HCT116 (cell line): Measurements from ENCODE around the gene PDZRN4. TPM values are rescaled to one million over a fixed set of nuclear protein-coding genes. Genes with fewer than 3 reads are reported as not detected.

ENCODE experiments used
- ATAC-seq: fragments of 200-7000 bp; cut with Tn5 transposase; 2 replicates; pipeline ENCODE4 v1.9.1; 2020; ENCODE audit warnings: mild to moderate bottlenecking, moderate library complexity
- BruUV-seq: library from RNA; stranded (reverse); fragments of 400-500 nt; replicated peaks from 2 replicates; lab custom pipeline; 2021; lab: Mats Ljungman, UMichigan
- CTCF ChIA-PET: fragments of 300-600 bp; sonication (Branson Sonifier 250); formaldehyde crosslinking; loops from one replicate; lab custom pipeline; 2021; ENCODE audit warnings: antibody characterized with exemption; lab: Charles Lee
- POLR2A ChIA-PET: fragments of 300-600, 350-600 bp; sonication (Branson Sonifier 250); formaldehyde crosslinking; loops from one replicate; lab custom pipeline; 2021; ENCODE audit warnings: antibody characterized with exemption; lab: Charles Lee
- RAD21 ChIA-PET, 2 experiments: fragments of 300-600 bp; sonication (Branson Sonifier 250); formaldehyde crosslinking; loops; one replicate each; lab custom pipeline; 2023; ENCODE audit warnings: low total read pairs in 2 of 2; ENCODE audit not compliant: uncharacterized antibody in 2 of 2, unreplicated experiment in 2 of 2, low non-redundant PET in 1 of 2; lab: Charles Lee
- DNase-seq: peaks from one replicate; pipeline ENCODE4 v3.0.0-alpha.2; 2010; ENCODE audit warnings: low read depth, low spot score
- H2AFZ ChIP-seq: fragments of 200-600 bp; shearing (Covaris generic), sonication (generic); 2 replicates; pipeline ENCODE4 v1.6.1; 2017; ENCODE audit warnings: low read depth, mixed run types, mixed read lengths, antibody characterized with exemption, low read length; ENCODE audit not compliant: poor library complexity, severe bottlenecking
- H3K27ac ChIP-seq: 2 replicates; pipeline ENCODE4 v1.5.1; 2012; ENCODE audit warnings: low read depth, low read length
- H3K27me3 ChIP-seq: fragments of 200-600 bp; sonication (generic); 2 replicates; pipeline ENCODE4 v1.6.1; 2016; ENCODE audit warnings: mixed run types, low read length, mixed read lengths; ENCODE audit not compliant: insufficient read depth
- H3K36me3 ChIP-seq, 2 experiments: fragments of 200-500 bp in 1 of 2; fragments of 200-600 bp in 1 of 2; sonication (Bioruptor generic) in 1 of 2; sonication (generic) in 1 of 2; 2 replicates each; pipeline versions ENCODE4 v1.5.1 to v1.6.1; 2014 to 2016; ENCODE audit warnings: low read length in 2 of 2, inconsistent platforms in 1 of 2, mixed read lengths in 1 of 2, mixed run types in 1 of 2; ENCODE audit not compliant: insufficient read depth in 2 of 2, control insufficient read depth in 1 of 2
- H3K4me1 ChIP-seq, 2 experiments: fragments of 200-600 bp in 1 of 2; sonication (generic) in 1 of 2; 2 replicates each; pipeline versions ENCODE4 v1.5.1 to v1.6.1; 2012 to 2017; ENCODE audit warnings: low read length in 2 of 2, inconsistent platforms in 1 of 2, mild to moderate bottlenecking in 1 of 2, mixed read lengths in 1 of 2, mixed run types in 1 of 2, moderate library complexity in 1 of 2; ENCODE audit not compliant: insufficient read depth in 2 of 2, control insufficient read depth in 1 of 2
- H3K4me2 ChIP-seq: fragments of 200-600 bp; sonication (generic); 2 replicates; pipeline ENCODE4 v1.6.1; 2017; ENCODE audit warnings: mixed run types, low read length, mixed read lengths
- H3K4me3 ChIP-seq, 2 experiments: fragments of 200-600 bp in 1 of 2; sonication (generic) in 1 of 2; replicated peaks in 1 of 2; 2 replicates each; pipeline ENCODE4 v1.5.1; 2011 to 2016; ENCODE audit warnings: low read length in 2 of 2, control low read depth in 1 of 2, low read depth in 1 of 2, mild to moderate bottlenecking in 1 of 2, mixed read lengths in 1 of 2, mixed run types in 1 of 2
- H3K79me2 ChIP-seq: fragments of 200-600 bp; sonication (generic); 2 replicates; pipeline ENCODE4 v1.6.1; 2017; ENCODE audit warnings: mild to moderate bottlenecking, mixed run types, low read length, moderate library complexity, mixed read lengths; ENCODE audit not compliant: insufficient read depth
- H3K9ac ChIP-seq: fragments of 200-600 bp; sonication (generic); 2 replicates; pipeline ENCODE4 v1.6.1; 2016; ENCODE audit warnings: low read length, mixed read lengths
- H3K9me2 ChIP-seq: fragments of 200-600 bp; sonication (generic), shearing (Covaris generic); 2 replicates; pipeline ENCODE4 v1.6.1; 2017; ENCODE audit warnings: mixed run types, mild to moderate bottlenecking, moderate library complexity; ENCODE audit not compliant: insufficient read depth
- H3K9me3 ChIP-seq, 2 experiments: fragments of 200-500 bp in 1 of 2; fragments of 200-600 bp in 1 of 2; sonication (Bioruptor generic) in 1 of 2; sonication (generic) in 1 of 2; 2 replicates each; pipeline ENCODE4 v1.6.1; 2014 to 2017; ENCODE audit warnings: low read length in 2 of 2, mixed read lengths in 2 of 2, inconsistent platforms in 1 of 2, low read depth in 1 of 2, mild to moderate bottlenecking in 1 of 2, mixed run types in 1 of 2, moderate library complexity in 1 of 2; ENCODE audit not compliant: control insufficient read depth in 1 of 2, insufficient read depth in 1 of 2
- H4K20me1 ChIP-seq: fragments of 200-600 bp; sonication (generic), shearing (Covaris generic); 2 replicates; pipeline ENCODE4 v1.6.1; 2017; ENCODE audit warnings: mixed run types, mild to moderate bottlenecking, moderate library complexity; ENCODE audit not compliant: insufficient read depth
- ATF3 ChIP-seq: IDR thresholded peaks from 2 replicates; pipeline ENCODE4 v1.6.1; 2012
- CBX3 ChIP-seq: IDR thresholded peaks from 2 replicates; pipeline ENCODE4 v1.6.1; 2012; ENCODE audit warnings: low read depth
- CEBPB ChIP-seq: IDR thresholded peaks from 2 replicates; pipeline ENCODE4 v1.6.1; 2012; ENCODE audit warnings: low read depth
- CTCF ChIP-seq, 3 experiments: fragments of 200-600 bp in 1 of 3; sonication (generic) in 1 of 3; IDR thresholded peaks in 2 of 3; conservative IDR thresholded peaks in 1 of 3; 2 replicates each; pipeline ENCODE4 v1.5.1; 2012 to 2017; ENCODE audit warnings: low read depth in 2 of 3, low read length in 2 of 3, antibody characterized with exemption in 1 of 3, borderline replicate concordance in 1 of 3, control low read depth in 1 of 3, mild to moderate bottlenecking in 1 of 3, mixed read lengths in 1 of 3, mixed run types in 1 of 3, moderate library complexity in 1 of 3; ENCODE audit not compliant: insufficient read depth in 1 of 3
- EGR1 ChIP-seq: IDR thresholded peaks from 2 replicates; pipeline ENCODE4 v1.6.1; 2012; ENCODE audit warnings: low read depth
- ELF1 ChIP-seq: IDR thresholded peaks from 2 replicates; pipeline ENCODE4 v1.6.1; 2012; ENCODE audit warnings: low read depth, borderline replicate concordance
- EZH2 ChIP-seq: fragments of 200-600 bp; sonication (generic); IDR thresholded peaks from 2 replicates; pipeline ENCODE4 v1.6.1; 2017; ENCODE audit warnings: antibody characterized with exemption, mixed run types
- EZH2phosphoT487 ChIP-seq: fragments of 200-600 bp; IDR thresholded peaks from 2 replicates; pipeline ENCODE4 v1.6.1; 2018; ENCODE audit warnings: antibody characterized with exemption, borderline replicate concordance
- JUND ChIP-seq: IDR thresholded peaks from 2 replicates; pipeline ENCODE4 v1.6.1; 2012
- MAX ChIP-seq: IDR thresholded peaks from 2 replicates; pipeline ENCODE4 v1.6.1; 2012
- POLR2A ChIP-seq: IDR thresholded peaks from 2 replicates; pipeline ENCODE4 v1.7.0; 2011; ENCODE audit warnings: borderline replicate concordance; ENCODE audit not compliant: insufficient read depth, insufficient read length; ENCODE audit errors: extremely low read depth
- RAD21 ChIP-seq: IDR thresholded peaks from 2 replicates; pipeline ENCODE4 v1.6.1; 2012; ENCODE audit warnings: low read depth, mild to moderate bottlenecking
- SP1 ChIP-seq: IDR thresholded peaks from 2 replicates; pipeline ENCODE4 v1.6.1; 2012; ENCODE audit warnings: low read depth
- SRF ChIP-seq: IDR thresholded peaks from 2 replicates; pipeline ENCODE4 v1.6.1; 2012; ENCODE audit warnings: low read depth
- YY1 ChIP-seq: IDR thresholded peaks from 2 replicates; pipeline ENCODE4 v1.6.1; 2011; ENCODE audit warnings: low read length, low read depth, moderate library complexity, mild to moderate bottlenecking; ENCODE audit not compliant: insufficient replicate concordance; ENCODE audit errors: extremely low read depth
- ZBTB33 ChIP-seq: IDR thresholded peaks from 2 replicates; pipeline ENCODE4 v1.6.1; 2011; ENCODE audit warnings: mild to moderate bottlenecking, low read length, moderate library complexity; ENCODE audit not compliant: insufficient replicate concordance; ENCODE audit errors: extremely low read depth
- ZFX ChIP-seq: fragments of 450-650 bp; IDR thresholded peaks from 2 replicates; pipeline ENCODE4 v1.6.1; 2017
- intact Hi-C: fragments of 100-400 bp; cut with micrococcal nuclease; formaldehyde crosslinking; loops from 2 replicates; pipeline ENCODE4 v1.10.0; 2022
- total RNA-seq: library from RNA; stranded (reverse); gene quantifications from one replicate; pipeline ENCODE4 v1.2.1, GENCODE V29; 2021; ENCODE audit not compliant: unreplicated experiment

Gene PDZRN4
- total RNA-seq, 1 experiment from 2014 or later = not detected

GRCh38 chr12:41552588-41552987, 364.5 kb downstream of the PDZRN4 start:
- no peak overlapping the region for H3K27ac ChIP-seq
- CTCF ChIA-PET = no interaction called here
- H3K4me2 ChIP-seq = no peak overlapping the region
- no peaks in the 10 kb centered on the region for H3K36me3 ChIP-seq
- H2AFZ ChIP-seq = no peak overlapping the region
- H3K9me2 ChIP-seq = no peaks in the 10 kb centered on the region
- no peaks in the 10 kb centered on the region for H3K27me3 ChIP-seq
- DNase-seq (no peak), ATAC-seq (no peak)
- no peaks in the 10 kb centered on the region for H3K4me1 ChIP-seq
- H4K20me1 ChIP-seq = no peaks in the 10 kb centered on the region
- H3K9ac ChIP-seq = no peak overlapping the region
- TF ChIP-seq JUND (no peak), CBX3 (no peak), EGR1 (no peak), ZFX (no peak), POLR2A (no peak), SRF (no peak), EZH2 (no peak), RAD21 (no peak), MAX (no peak), CEBPB (no peak), ELF1 (no peak)
- intact Hi-C loops = no loop called here
- RAD21 ChIA-PET = no interaction called here
- H3K79me2 ChIP-seq = no peaks in the 10 kb centered on the region
- H3K9me3 ChIP-seq = no peaks in the 10 kb centered on the region
- H3K4me3 ChIP-seq = no peak overlapping the region
- BruUV-seq = no TSS peak
- POLR2A ChIA-PET = no interaction called here

- Histone ChIP-seq H3K9me3 (no peaks in the 10 kb centered on the region), H3K4me2 (no peak overlapping the region), H2AFZ (no peak overlapping the region), H3K36me3 (no peaks in the 10 kb centered on the region), H3K27ac (no peak overlapping the region), H3K9me2 (no peaks in the 10 kb centered on the region), H3K27me3 (no peaks in the 10 kb centered on the region), H3K79me2 (no peaks in the 10 kb centered on the region), H3K9ac (no peak overlapping the region), H3K4me3 (no peak overlapping the region), H4K20me1 (no peaks in the 10 kb centered on the region), H3K4me1 (no peaks in the 10 kb centered on the region)
- RAD21 ChIA-PET = no interaction called here
- DNase-seq = no peak
- ATAC-seq = no peak
- CTCF ChIA-PET = no interaction called here
- intact Hi-C loops = no loop called here
- POLR2A ChIA-PET = no interaction called here
- BruUV-seq = no TSS peak
- TF ChIP-seq ZBTB33 (no peak), EGR1 (no peak), MAX (no peak), POLR2A (no peak), CBX3 (no peak), RAD21 (no peak), EZH2phosphoT487 (no peak), ATF3 (no peak), YY1 (no peak), CEBPB (no peak), SP1 (no peak), CTCF (IDR thresholded peaks at IDR 0.05 in 2 of 3, conservative IDR thresholded peaks at IDR 0.05 in 1 of 3; ENCODE audit: borderline replicate concordance in 1 of 3, insufficient read depth in 1 of 3, low read depth in 2 of 3, low read length in 2 of 3) (no peak), ELF1 (no peak)
Measured at GRCh38 chr12:41556176-41556575, 368.1 kb downstream of the PDZRN4 start.
